Panc1 (cell line): ENCODE data around the gene KATNAL1. TPM values are rescaled to one million over a fixed set of nuclear protein-coding genes. Genes with fewer than 3 reads are reported as not detected.

ENCODE experiments used
- ATAC-seq: fragments of 200-7000 bp; cut with Tn5 transposase; 2 replicates; pipeline ENCODE4 v1.9.1; 2020; ENCODE audit warnings: mild to moderate bottlenecking, moderate library complexity
- BruUV-seq: library from RNA; stranded (reverse); fragments of 400-500 nt; replicated peaks from 2 replicates; lab custom pipeline; 2021; lab: Mats Ljungman, UMichigan
- CTCF ChIA-PET: fragments of 300-600 bp; sonication (Branson Sonifier 250); formaldehyde crosslinking; loops from one replicate; lab custom pipeline; 2022; ENCODE audit warnings: antibody characterized with exemption; lab: Charles Lee
- POLR2A ChIA-PET: fragments of 300-600 bp; sonication (Branson Sonifier 250); formaldehyde crosslinking; loops from one replicate; lab custom pipeline; 2022; ENCODE audit warnings: antibody characterized with exemption; lab: Charles Lee
- DNase-seq: peaks from one replicate; pipeline ENCODE4 v3.0.0-alpha.2; 2010; ENCODE audit warnings: low read depth, low spot score
- H3K27ac ChIP-seq: 2 replicates; pipeline ENCODE4 v1.5.1; 2011; ENCODE audit warnings: mild to moderate bottlenecking, low read length, inconsistent platforms
- H3K27me3 ChIP-seq: fragments of 200-500 bp; sonication (Bioruptor generic); 2 replicates; pipeline ENCODE4 v1.6.0; 2014; ENCODE audit warnings: low read length, inconsistent platforms; ENCODE audit not compliant: control insufficient read depth, insufficient read depth
- H3K36me3 ChIP-seq: fragments of 200-500 bp; sonication (Bioruptor generic); 2 replicates; pipeline ENCODE4 v1.5.1; 2014; ENCODE audit warnings: inconsistent platforms, mild to moderate bottlenecking, low read length, moderate library complexity; ENCODE audit not compliant: control insufficient read depth, insufficient read depth
- H3K4me1 ChIP-seq: 2 replicates; pipeline ENCODE4 v1.5.1; 2011; ENCODE audit warnings: inconsistent platforms, mild to moderate bottlenecking, low read length, moderate library complexity; ENCODE audit not compliant: control insufficient read depth, insufficient read depth
- H3K4me3 ChIP-seq, 2 experiments: 2 replicates each; pipeline ENCODE4 v1.5.1; 2011 to 2012; ENCODE audit warnings: low read depth in 2 of 2, low read length in 2 of 2, mild to moderate bottlenecking in 2 of 2, inconsistent platforms in 1 of 2, moderate library complexity in 1 of 2
- H3K9me3 ChIP-seq: fragments of 200-500 bp; sonication (Bioruptor generic); 2 replicates; pipeline ENCODE4 v1.5.1; 2014; ENCODE audit warnings: low read depth, mild to moderate bottlenecking, inconsistent platforms, low read length, moderate library complexity; ENCODE audit not compliant: control insufficient read depth, insufficient read depth
- POLR2AphosphoS5 ChIP-seq: IDR thresholded peaks from 2 replicates; pipeline ENCODE4 v1.6.1; 2012; ENCODE audit warnings: mild to moderate bottlenecking, low read depth, low read length, moderate library complexity
- REST ChIP-seq, 2 experiments: IDR thresholded peaks; 2 replicates each; pipeline ENCODE4 v1.6.1; 2011 to 2012; ENCODE audit warnings: low read depth in 2 of 2, control low read depth in 1 of 2, low read length in 1 of 2, mild to moderate bottlenecking in 1 of 2, moderate library complexity in 1 of 2; ENCODE audit not compliant: insufficient read depth in 1 of 2
- SIN3A ChIP-seq: IDR thresholded peaks from 2 replicates; pipeline ENCODE4 v1.6.1; 2012; ENCODE audit warnings: low read depth, mild to moderate bottlenecking, low read length, moderate library complexity, borderline replicate concordance; ENCODE audit not compliant: insufficient read depth
- TCF7L2 ChIP-seq: IDR thresholded peaks from 2 replicates; pipeline ENCODE4 v1.6.1; 2011; ENCODE audit warnings: mild to moderate bottlenecking, low read depth, low read length, inconsistent platforms
- in situ Hi-C: cut with HindIII; loops from 2 replicates; pipeline ENCODE4 v1.10.0; 2016; ENCODE audit warnings: low sequenced_read_pairs, low pct_unique_long_range_greater_than_20kb
- intact Hi-C: fragments of 100-400 bp; cut with micrococcal nuclease; formaldehyde crosslinking; loops from one replicate; pipeline ENCODE4 v1.10.0; 2022; ENCODE audit not compliant: unreplicated experiment
- total RNA-seq: library from RNA; stranded (reverse); gene quantifications from one replicate; pipeline ENCODE4 v1.2.1, GENCODE V29; 2021; ENCODE audit not compliant: unreplicated experiment
- TF ChIP-seq, protein P1 (sequence below): fragments of 450-650 bp; IDR thresholded peaks from 2 replicates; pipeline ENCODE4 v1.5.1; 2017; ENCODE audit warnings: mild to moderate bottlenecking

The KATNAL1 gene
- total RNA-seq, 1 experiment from 2014 or later: 34.3 TPM

DNA sequence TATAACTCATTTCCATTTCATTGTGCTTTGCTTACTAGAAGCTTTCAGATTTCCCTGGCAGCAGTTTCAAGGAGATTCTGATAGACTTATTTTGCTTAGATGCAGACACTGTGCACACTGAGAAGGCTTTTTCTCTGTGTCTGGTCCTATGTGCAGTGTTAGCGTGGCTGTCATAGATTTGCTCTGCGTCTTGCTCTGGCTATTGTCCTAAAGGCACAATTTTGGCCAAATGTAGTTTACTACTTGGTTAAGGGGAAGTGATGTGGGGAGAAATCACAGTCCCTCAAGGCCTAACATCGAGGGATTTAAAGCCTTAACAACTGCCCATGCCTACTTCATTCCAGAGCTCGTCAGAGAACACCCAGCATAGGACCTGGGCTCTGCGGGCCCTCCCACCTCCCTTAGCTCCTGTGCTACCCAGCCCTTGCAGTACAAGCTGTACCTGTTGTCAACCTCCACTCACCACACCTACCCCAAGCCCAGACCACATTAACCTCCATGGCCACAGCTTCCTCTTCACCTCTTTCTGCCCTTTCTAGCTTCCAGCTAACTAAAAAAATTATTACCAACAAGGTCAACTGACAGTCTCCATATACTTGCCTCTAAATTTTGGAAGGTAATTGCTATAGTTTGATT is 38.9 kb upstream of the KATNAL1 start:
- in situ Hi-C loops: no loop called here
- DNase-seq (no peak), ATAC-seq (no peak)
- no peaks in the 10 kb centered on the region for H3K36me3 ChIP-seq
- intact Hi-C loops: no loop called here
- ChIA-PET CTCF (no interaction called here), POLR2A (no interaction called here)
- H3K9me3 ChIP-seq: no peaks in the 10 kb centered on the region
- H3K4me1 ChIP-seq: peaks cover 11% of the 10 kb centered on the region
- H3K27me3 ChIP-seq: no peaks in the 10 kb centered on the region
- H3K4me3 ChIP-seq: no peak overlapping the region
- H3K27ac ChIP-seq: no peak overlapping the region
- TF ChIP-seq TCF7L2: no peak
- no peak for TF ChIP-seq POLR2AphosphoS5
- TF ChIP-seq, protein P1, sequence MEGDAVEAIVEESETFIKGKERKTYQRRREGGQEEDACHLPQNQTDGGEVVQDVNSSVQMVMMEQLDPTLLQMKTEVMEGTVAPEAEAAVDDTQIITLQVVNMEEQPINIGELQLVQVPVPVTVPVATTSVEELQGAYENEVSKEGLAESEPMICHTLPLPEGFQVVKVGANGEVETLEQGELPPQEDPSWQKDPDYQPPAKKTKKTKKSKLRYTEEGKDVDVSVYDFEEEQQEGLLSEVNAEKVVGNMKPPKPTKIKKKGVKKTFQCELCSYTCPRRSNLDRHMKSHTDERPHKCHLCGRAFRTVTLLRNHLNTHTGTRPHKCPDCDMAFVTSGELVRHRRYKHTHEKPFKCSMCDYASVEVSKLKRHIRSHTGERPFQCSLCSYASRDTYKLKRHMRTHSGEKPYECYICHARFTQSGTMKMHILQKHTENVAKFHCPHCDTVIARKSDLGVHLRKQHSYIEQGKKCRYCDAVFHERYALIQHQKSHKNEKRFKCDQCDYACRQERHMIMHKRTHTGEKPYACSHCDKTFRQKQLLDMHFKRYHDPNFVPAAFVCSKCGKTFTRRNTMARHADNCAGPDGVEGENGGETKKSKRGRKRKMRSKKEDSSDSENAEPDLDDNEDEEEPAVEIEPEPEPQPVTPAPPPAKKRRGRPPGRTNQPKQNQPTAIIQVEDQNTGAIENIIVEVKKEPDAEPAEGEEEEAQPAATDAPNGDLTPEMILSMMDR: no peak
- TF ChIP-seq REST (IDR thresholded peaks at IDR 0.05; ENCODE audit: insufficient read depth in 1 of 2, low read depth in 2 of 2, low read length in 1 of 2): no peak
- no peak for TF ChIP-seq SIN3A
- BruUV-seq: no TSS peak

GRCh38 chr13:30345426-30346100 is 38.2 kb upstream of the KATNAL1 start:
- H3K36me3 ChIP-seq: no peaks in the 10 kb centered on the region
- DNase-seq (no peak), ATAC-seq (no peak)
- BruUV-seq: no TSS peak
- no peak overlapping the region for H3K4me3 ChIP-seq
- intact Hi-C loops: no loop called here
- no peak overlapping the region for H3K27ac ChIP-seq
- peaks cover 18% of the 10 kb centered on the region for H3K4me1 ChIP-seq
- no peaks in the 10 kb centered on the region for H3K27me3 ChIP-seq
- in situ Hi-C loops: no loop called here
- H3K9me3 ChIP-seq: no peaks in the 10 kb centered on the region
- TF ChIP-seq, protein P1: no peak
- no peak for TF ChIP-seq SIN3A
- TF ChIP-seq POLR2AphosphoS5: no peak
- TF ChIP-seq REST (IDR thresholded peaks at IDR 0.05; ENCODE audit: insufficient read depth in 1 of 2, low read depth in 2 of 2, low read length in 1 of 2): no peak
- no peak for TF ChIP-seq TCF7L2
- CTCF ChIA-PET: no interaction called here
- POLR2A ChIA-PET: no interaction called here
